C4-2B (cell line): ENCODE results near the gene BLOC1S5.

Experiments used
- CTCF ChIP-seq: fragments of 450-650 bp; conservative IDR thresholded peaks from 2 replicates; pipeline ENCODE4 v1.5.1; 2017; ENCODE audit warnings: mild to moderate bottlenecking
- ZFX ChIP-seq: fragments of 450-650 bp; IDR thresholded peaks from 2 replicates; pipeline ENCODE4 v1.6.1; 2017

- TF ChIP-seq CTCF (no peak), ZFX (no peak)
Measured at GRCh38 chr6:7991536-7991935, 72.7 kb downstream of the BLOC1S5 start.
